KMS-11 (cell line): ENCODE measurements around the gene CNPPD1.

Experiments used
- H2AFZ ChIP-seq: fragments of 200-600 bp; sonication (generic); 2 replicates; pipeline ENCODE4 v1.6.1; 2016; ENCODE audit warnings: antibody characterized with exemption, mixed run types, low read depth
- H3K27ac ChIP-seq: fragments of 200-600 bp; sonication (generic); 2 replicates; pipeline ENCODE4 v1.6.1; 2016; ENCODE audit warnings: mild to moderate bottlenecking, mixed run types
- H3K27me3 ChIP-seq: fragments of 200-600 bp; sonication (generic); 2 replicates; pipeline ENCODE4 v1.6.1; 2017; ENCODE audit warnings: mild to moderate bottlenecking, low read depth, mixed run types, moderate library complexity; ENCODE audit not compliant: insufficient read depth
- H3K36me3 ChIP-seq: fragments of 200-600 bp; sonication (generic); 2 replicates; pipeline ENCODE4 v1.6.1; 2017; ENCODE audit warnings: mild to moderate bottlenecking, mixed run types; ENCODE audit not compliant: insufficient read depth
- H3K4me1 ChIP-seq: fragments of 200-600 bp; sonication (generic); 2 replicates; pipeline ENCODE4 v1.6.1; 2016; ENCODE audit warnings: mild to moderate bottlenecking, low read depth, mixed run types; ENCODE audit not compliant: poor library complexity, severe bottlenecking
- H3K4me2 ChIP-seq: fragments of 200-600 bp; sonication (generic); 2 replicates; pipeline ENCODE4 v1.7.0; 2016; ENCODE audit warnings: mild to moderate bottlenecking, mixed run types
- H3K4me3 ChIP-seq: fragments of 200-600 bp; sonication (generic); IDR thresholded peaks from 2 replicates; pipeline ENCODE4 v1.6.1; 2017; ENCODE audit warnings: low read depth, low read length, mixed read lengths; ENCODE audit not compliant: insufficient read depth
- H3K79me2 ChIP-seq: fragments of 200-600 bp; sonication (generic); 2 replicates; pipeline ENCODE4 v1.6.1; 2016; ENCODE audit warnings: low read depth, mixed run types; ENCODE audit not compliant: insufficient read depth
- H3K9ac ChIP-seq: fragments of 200-600 bp; sonication (generic); 2 replicates; pipeline ENCODE4 v1.6.1; 2016; ENCODE audit warnings: mild to moderate bottlenecking, mixed run types
- H4K20me1 ChIP-seq: fragments of 200-600 bp; sonication (generic); 2 replicates; pipeline ENCODE4 v1.6.1; 2016; ENCODE audit warnings: mild to moderate bottlenecking, mixed run types; ENCODE audit not compliant: insufficient read depth
- TF ChIP-seq, protein P1 (sequence below): fragments of 200-600 bp; sonication (generic); conservative IDR thresholded peaks from 2 replicates; pipeline ENCODE4 v1.6.1; 2017; ENCODE audit warnings: low read depth, mild to moderate bottlenecking, antibody characterized with exemption, low read length, moderate library complexity, mixed read lengths

The CNPPD1 gene

DNA sequence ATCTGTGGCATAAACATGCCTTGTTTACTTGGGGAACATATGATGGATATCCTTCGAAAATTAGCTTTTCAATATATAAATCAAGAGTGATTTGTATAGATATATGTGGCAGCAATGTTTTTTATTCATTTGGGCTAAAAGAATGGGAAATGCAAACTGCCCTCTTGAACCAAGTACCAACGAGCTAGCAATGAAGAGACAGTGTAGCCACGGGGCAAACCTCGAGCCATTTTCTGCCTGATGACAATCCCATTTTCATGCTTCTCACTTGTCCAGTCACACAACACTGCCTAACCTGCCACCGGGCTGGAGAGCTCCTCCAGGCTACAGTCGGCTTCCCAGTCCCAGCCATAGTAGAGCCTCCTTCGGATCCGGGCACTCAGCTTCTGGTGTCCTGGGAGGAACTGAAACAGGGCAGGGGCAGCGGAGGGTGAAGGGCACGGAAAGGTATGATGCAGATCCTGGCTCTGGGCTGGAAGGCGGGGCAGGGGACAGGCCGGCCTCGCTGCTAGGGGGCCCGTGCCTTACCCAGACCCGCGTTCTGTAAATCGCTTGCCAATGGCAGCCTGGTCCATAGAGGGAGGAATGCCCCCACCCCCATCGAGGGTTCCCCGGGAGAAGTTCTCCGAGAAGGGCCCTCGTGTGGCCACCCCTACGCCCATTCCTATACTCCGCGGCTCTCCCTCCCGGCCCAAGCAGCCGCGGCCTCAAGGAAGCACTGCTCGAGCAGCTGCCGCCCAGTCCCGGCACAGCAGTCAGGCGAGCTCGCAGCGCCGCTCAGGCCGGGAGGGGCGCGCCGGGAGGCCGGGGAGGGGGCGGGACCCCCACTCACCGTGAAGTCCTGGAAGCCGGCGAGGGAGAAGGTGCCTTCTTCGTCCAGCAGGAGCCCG lies 552 bp downstream of the CNPPD1 start:
- Histone ChIP-seq H3K4me3 (peak overlapping the region; percentile 26), H4K20me1 (no peaks in the 10 kb centered on the region), H3K79me2 (peaks cover 29% of the 10 kb centered on the region; the same call in 1 of the 2 replicates), H3K27me3 (no peaks in the 10 kb centered on the region), H3K4me2 (peak overlapping the region; percentile 97), H3K36me3 (no peaks in the 10 kb centered on the region), H2AFZ (peak overlapping the region; percentile 86), H3K27ac (peak overlapping the region; percentile 81), H3K4me1 (peaks cover 18% of the 10 kb centered on the region), H3K9ac (peak overlapping the region; percentile 59; the same call in 1 of the 2 replicates)
- TF ChIP-seq, protein P1, sequence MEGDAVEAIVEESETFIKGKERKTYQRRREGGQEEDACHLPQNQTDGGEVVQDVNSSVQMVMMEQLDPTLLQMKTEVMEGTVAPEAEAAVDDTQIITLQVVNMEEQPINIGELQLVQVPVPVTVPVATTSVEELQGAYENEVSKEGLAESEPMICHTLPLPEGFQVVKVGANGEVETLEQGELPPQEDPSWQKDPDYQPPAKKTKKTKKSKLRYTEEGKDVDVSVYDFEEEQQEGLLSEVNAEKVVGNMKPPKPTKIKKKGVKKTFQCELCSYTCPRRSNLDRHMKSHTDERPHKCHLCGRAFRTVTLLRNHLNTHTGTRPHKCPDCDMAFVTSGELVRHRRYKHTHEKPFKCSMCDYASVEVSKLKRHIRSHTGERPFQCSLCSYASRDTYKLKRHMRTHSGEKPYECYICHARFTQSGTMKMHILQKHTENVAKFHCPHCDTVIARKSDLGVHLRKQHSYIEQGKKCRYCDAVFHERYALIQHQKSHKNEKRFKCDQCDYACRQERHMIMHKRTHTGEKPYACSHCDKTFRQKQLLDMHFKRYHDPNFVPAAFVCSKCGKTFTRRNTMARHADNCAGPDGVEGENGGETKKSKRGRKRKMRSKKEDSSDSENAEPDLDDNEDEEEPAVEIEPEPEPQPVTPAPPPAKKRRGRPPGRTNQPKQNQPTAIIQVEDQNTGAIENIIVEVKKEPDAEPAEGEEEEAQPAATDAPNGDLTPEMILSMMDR, result no peak

DNA sequence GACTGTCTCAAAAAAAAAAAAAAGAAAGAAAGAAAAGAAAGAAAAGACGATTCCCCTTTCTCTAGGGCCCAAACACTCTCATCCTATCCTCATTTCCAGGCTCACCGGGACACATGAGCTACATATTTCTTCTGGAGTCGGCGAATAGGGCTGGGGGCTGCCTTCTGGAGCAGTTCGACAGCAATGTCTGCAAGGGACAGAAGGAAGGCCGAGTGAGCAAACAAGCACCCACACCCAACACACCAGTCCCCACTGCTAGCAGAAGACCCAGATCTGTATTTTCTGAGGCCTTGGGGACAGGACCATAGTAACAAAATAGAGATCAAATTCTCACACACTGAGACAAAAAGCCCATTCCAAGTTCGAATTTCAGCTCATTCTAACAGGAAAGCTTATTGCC lies 1.2 kb downstream of the CNPPD1 start:
- Histone ChIP-seq H3K27me3 (no peaks in the 10 kb centered on the region), H2AFZ (no peak overlapping the region), H3K4me1 (peaks cover 18% of the 10 kb centered on the region), H3K4me2 (peak overlapping the region; percentile 97), H3K36me3 (no peaks in the 10 kb centered on the region), H4K20me1 (no peaks in the 10 kb centered on the region), H3K4me3 (no peak overlapping the region), H3K79me2 (peaks cover 29% of the 10 kb centered on the region; the same call in 1 of the 2 replicates), H3K27ac (peak overlapping the region; percentile 81; the same call in 1 of the 2 replicates), H3K9ac (peak overlapping the region; percentile 59; the same call in 1 of the 2 replicates)
- TF ChIP-seq, protein P1, result no peak

DNA sequence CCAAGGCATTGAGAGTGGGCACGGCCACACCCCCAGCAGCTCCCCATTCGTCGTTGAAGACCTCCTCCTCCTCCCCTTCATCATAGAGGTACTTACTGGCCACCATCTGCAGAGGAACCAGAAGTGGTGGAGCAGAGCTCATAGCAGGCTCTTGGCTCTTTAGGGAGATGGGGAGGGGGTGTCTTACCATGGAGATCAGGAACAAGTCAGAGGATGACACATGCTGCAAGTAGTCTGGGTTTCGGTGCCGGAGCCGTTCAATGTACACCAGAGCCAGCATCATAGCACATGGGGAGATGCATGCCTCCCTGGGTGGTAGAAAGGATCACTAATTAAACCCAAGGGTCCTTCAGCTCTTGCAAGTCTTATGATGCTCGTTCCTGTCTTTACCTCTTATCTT lies 1.9 kb downstream of the CNPPD1 start:
- Histone ChIP-seq H2AFZ (no peak overlapping the region), H3K4me3 (no peak overlapping the region), H3K79me2 (peaks cover 23% of the 10 kb centered on the region; the same call in 1 of the 2 replicates), H3K4me1 (peaks cover 18% of the 10 kb centered on the region), H3K27ac (no peak overlapping the region), H3K36me3 (no peaks in the 10 kb centered on the region), H3K27me3 (no peaks in the 10 kb centered on the region), H3K9ac (no peak overlapping the region), H4K20me1 (no peaks in the 10 kb centered on the region), H3K4me2 (no peak overlapping the region)
- TF ChIP-seq, protein P1, result no peak

DNA sequence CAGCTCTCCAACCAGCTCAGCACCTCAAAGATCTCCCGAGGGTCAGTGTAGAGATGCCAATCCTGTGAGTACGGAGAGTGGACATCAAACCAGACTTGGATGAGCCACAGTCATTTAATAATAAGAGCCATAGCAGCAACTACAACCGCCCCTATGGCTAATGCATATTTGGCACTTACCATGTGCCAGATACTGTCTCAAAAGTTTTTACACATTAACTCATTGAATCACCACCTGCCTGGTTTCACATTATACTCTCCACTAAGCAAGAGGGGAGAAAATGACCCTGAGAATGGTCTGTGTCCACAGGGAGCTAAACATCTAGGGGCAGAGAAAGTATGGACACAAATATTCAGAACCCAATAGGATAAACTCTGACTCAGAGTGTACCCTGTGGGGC lies 2.6 kb downstream of the CNPPD1 start:
- H3K79me2 ChIP-seq, result peaks cover 16% of the 10 kb centered on the region; the same call in 1 of the 2 replicates
- H2AFZ ChIP-seq, result no peak overlapping the region
- H4K20me1 ChIP-seq, result no peaks in the 10 kb centered on the region
- no peaks in the 10 kb centered on the region for H3K27me3 ChIP-seq
- peaks cover 13% of the 10 kb centered on the region for H3K4me1 ChIP-seq
- TF ChIP-seq, protein P1, result no peak
- no peak overlapping the region for H3K4me2 ChIP-seq
- H3K36me3 ChIP-seq, result no peaks in the 10 kb centered on the region
- H3K4me3 ChIP-seq, result no peak overlapping the region
- H3K27ac ChIP-seq, result no peak overlapping the region
- H3K9ac ChIP-seq, result no peak overlapping the region
